Neural progenitor cell (in vitro differentiated cells): Measurements from ENCODE around the gene LDLRAD4. TPM values are rescaled to one million over a fixed set of nuclear protein-coding genes. Genes with fewer than 3 reads are reported as not detected.

ENCODE experiments used
- DNase-seq: peaks from one replicate; pipeline ENCODE4 v3.0.0-alpha.2; 2016; ENCODE audit warnings: low spot score
- H2AFZ ChIP-seq: fragments of 200-600 bp; sonication (generic); replicated peaks from 2 replicates; pipeline ENCODE4 v1.6.1; 2016; ENCODE audit warnings: antibody characterized with exemption
- H3F3A ChIP-seq: fragments of 200-600 bp; sonication (generic); 2 replicates; pipeline ENCODE4 v1.6.1; 2016; ENCODE audit warnings: antibody characterized with exemption, low read depth
- H3K27ac ChIP-seq: fragments of 200-600 bp; sonication (generic); 2 replicates; pipeline ENCODE4 v1.5.1; 2016; ENCODE audit warnings: mild to moderate bottlenecking
- H3K27me3 ChIP-seq: fragments of 200-600 bp; sonication (generic); 2 replicates; pipeline ENCODE4 v1.6.1; 2016; ENCODE audit warnings: mild to moderate bottlenecking, moderate library complexity
- H3K36me3 ChIP-seq: fragments of 200-600 bp; sonication (generic); 2 replicates; pipeline ENCODE4 v1.5.1; 2016
- H3K4me1 ChIP-seq: fragments of 200-600 bp; sonication (generic); 2 replicates; pipeline ENCODE4 v1.6.1; 2016; ENCODE audit warnings: mixed run types
- H3K4me2 ChIP-seq: fragments of 200-600 bp; sonication (generic); 2 replicates; pipeline ENCODE4 v1.6.1; 2016
- H3K4me3 ChIP-seq: fragments of 200-600 bp; sonication (generic); 2 replicates; pipeline ENCODE4 v1.5.1; 2016
- H3K79me2 ChIP-seq: fragments of 200-600 bp; sonication (generic); 2 replicates; pipeline ENCODE4 v1.6.1; 2016; ENCODE audit warnings: low read depth
- H3K9ac ChIP-seq: fragments of 200-600 bp; sonication (generic); 2 replicates; pipeline ENCODE4 v1.6.1; 2016
- H3K9me3 ChIP-seq: fragments of 200-600 bp; sonication (generic); 2 replicates; pipeline ENCODE4 v1.5.1; 2016; ENCODE audit warnings: low read depth
- H4K20me1 ChIP-seq: fragments of 200-600 bp; sonication (generic); 2 replicates; pipeline ENCODE4 v1.6.1; 2016; ENCODE audit warnings: low read depth
- H3K27ac Mint-ChIP-seq: 3 replicates; pipeline ENCODE4 v1.8.0; 2021; ENCODE audit warnings: mixed read lengths
- H3K27me3 Mint-ChIP-seq: 2 replicates; pipeline ENCODE4 v1.8.0; 2022; ENCODE audit warnings: low read depth, mild to moderate bottlenecking, inconsistent platforms, moderate library complexity, mixed read lengths; ENCODE audit not compliant: insufficient read depth
- H3K36me3 Mint-ChIP-seq: 3 replicates; pipeline ENCODE4 v1.8.0; 2021; ENCODE audit warnings: mixed read lengths
- H3K4me1 Mint-ChIP-seq: 3 replicates; pipeline ENCODE4 v1.8.0; 2021; ENCODE audit warnings: mixed read lengths
- H3K4me3 Mint-ChIP-seq: 3 replicates; pipeline ENCODE4 v1.8.0; 2021; ENCODE audit warnings: mild to moderate bottlenecking, moderate library complexity, mixed read lengths
- H3K9me3 Mint-ChIP-seq: 3 replicates; pipeline ENCODE4 v1.8.0; 2020; ENCODE audit warnings: mixed read lengths
- CTCF ChIP-seq: fragments of 200-600 bp; sonication (generic); IDR thresholded peaks from 2 replicates; pipeline ENCODE4 v1.5.1; 2017; ENCODE audit warnings: antibody characterized with exemption, mild to moderate bottlenecking
- EZH2 ChIP-seq: fragments of 200-600 bp; sonication (generic); IDR thresholded peaks from 2 replicates; pipeline ENCODE4 v1.6.1; 2017; ENCODE audit warnings: antibody characterized with exemption, mild to moderate bottlenecking, moderate library complexity
- EZH2phosphoT487 ChIP-seq: fragments of 200-600 bp; sonication (generic); IDR thresholded peaks from 2 replicates; pipeline ENCODE4 v1.6.1; 2017; ENCODE audit warnings: antibody characterized with exemption
- total RNA-seq: library from RNA; depleted of rRNA; stranded (reverse); fragments of >200 nt; gene quantifications from 2 replicates; pipeline ENCODE4 v1.2.3, GENCODE V29; 2015; ENCODE audit warnings: low replicate concordance

The LDLRAD4 gene
- total RNA-seq, 1 donor from 2014 or later, result 0.65 TPM

- no peak overlapping the region for H3K9ac ChIP-seq
- TF ChIP-seq CTCF, result no peak
Observed at GRCh38 chr18:13436576-13436975, 218.0 kb downstream of the LDLRAD4 start.

GRCh38 chr18:13437034-13437433 lies 218.5 kb downstream of the LDLRAD4 start:
- H3K4me1 ChIP-seq, result no peaks in the 10 kb centered on the region
- no peak overlapping the region for H3K27ac Mint-ChIP-seq

More at GRCh38 chr18:13436576-13436975, 218.0 kb downstream of the LDLRAD4 start:
- H3K4me1 ChIP-seq, result no peaks in the 10 kb centered on the region
- H3K9me3 ChIP-seq, result no peaks in the 10 kb centered on the region
- Mint-ChIP-seq H3K27me3 (peaks cover 2% of the 10 kb centered on the region), H3K9me3 (no peaks in the 10 kb centered on the region), H3K27ac (no peak overlapping the region), H3K4me3 (no peak overlapping the region), H3K36me3 (no peaks in the 10 kb centered on the region), H3K4me1 (peaks cover 14% of the 10 kb centered on the region)
- no peaks in the 10 kb centered on the region for H3K79me2 ChIP-seq
- no peaks in the 10 kb centered on the region for H3F3A ChIP-seq
- no peaks in the 10 kb centered on the region for H4K20me1 ChIP-seq
- no peak overlapping the region for H3K27ac ChIP-seq
- H3K27me3 ChIP-seq, result no peaks in the 10 kb centered on the region
- no peaks in the 10 kb centered on the region for H3K36me3 ChIP-seq
- H3K4me3 ChIP-seq, result no peak overlapping the region
- H3K4me2 ChIP-seq, result no peak overlapping the region
- H2AFZ ChIP-seq, result no peak overlapping the region
- DNase-seq, result no peak

GRCh38 chr18:13437796-13438506 lies 219.4 kb downstream of the LDLRAD4 start:
- no peaks in the 10 kb centered on the region for H4K20me1 ChIP-seq
- H3K9me3 ChIP-seq, result no peaks in the 10 kb centered on the region
- Mint-ChIP-seq H3K9me3 (no peaks in the 10 kb centered on the region), H3K4me3 (no peak overlapping the region), H3K36me3 (no peaks in the 10 kb centered on the region), H3K27me3 (peaks cover 4% of the 10 kb centered on the region), H3K27ac (no peak overlapping the region), H3K4me1 (peaks cover 18% of the 10 kb centered on the region)
- DNase-seq, result no peak
- H3K9ac ChIP-seq, result no peak overlapping the region
- no peaks in the 10 kb centered on the region for H3K79me2 ChIP-seq
- peaks cover under 1% of the 10 kb centered on the region for H3K27me3 ChIP-seq
- H3K4me3 ChIP-seq, result no peak overlapping the region
- no peak overlapping the region for H2AFZ ChIP-seq
- no peak overlapping the region for H3K4me2 ChIP-seq
- TF ChIP-seq EZH2, result no peak
- TF ChIP-seq CTCF, result no peak
- no peak for TF ChIP-seq EZH2phosphoT487
- H3F3A ChIP-seq, result no peaks in the 10 kb centered on the region
- H3K4me1 ChIP-seq, result no peaks in the 10 kb centered on the region
- H3K27ac ChIP-seq, result no peak overlapping the region
- H3K36me3 ChIP-seq, result no peaks in the 10 kb centered on the region

More at GRCh38 chr18:13437034-13437433, 218.5 kb downstream of the LDLRAD4 start:
- Histone ChIP-seq H3K79me2 (no peaks in the 10 kb centered on the region), H3K36me3 (no peaks in the 10 kb centered on the region), H3K4me3 (no peak overlapping the region), H3K27me3 (no peaks in the 10 kb centered on the region), H3F3A (no peaks in the 10 kb centered on the region), H3K9me3 (no peaks in the 10 kb centered on the region), H4K20me1 (no peaks in the 10 kb centered on the region), H2AFZ (no peak overlapping the region), H3K4me2 (no peak overlapping the region), H3K27ac (no peak overlapping the region), H3K9ac (no peak overlapping the region)
- Mint-ChIP-seq H3K27me3 (peaks cover 2% of the 10 kb centered on the region), H3K9me3 (no peaks in the 10 kb centered on the region), H3K4me3 (no peak overlapping the region), H3K4me1 (peaks cover 15% of the 10 kb centered on the region), H3K36me3 (no peaks in the 10 kb centered on the region)
- DNase-seq, result no peak
- TF ChIP-seq EZH2 (no peak), EZH2phosphoT487 (no peak), CTCF (no peak)
